GM12875 (cell line): ENCODE results near the gene DYNLT1.

Source experiments
- H3K4me3 ChIP-seq: one replicate; pipeline ENCODE4 v1.5.1; 2011; ENCODE audit warnings: low read depth, low read length, control low read depth
- TF ChIP-seq, protein P1 (sequence below): IDR thresholded peaks from 2 replicates; pipeline ENCODE4 v1.5.1; 2011; ENCODE audit warnings: low read depth, mild to moderate bottlenecking, control low read depth, inconsistent platforms, low read length, moderate library complexity, borderline replicate concordance; ENCODE audit not compliant: insufficient read depth

DYNLT1 gene

DNA sequence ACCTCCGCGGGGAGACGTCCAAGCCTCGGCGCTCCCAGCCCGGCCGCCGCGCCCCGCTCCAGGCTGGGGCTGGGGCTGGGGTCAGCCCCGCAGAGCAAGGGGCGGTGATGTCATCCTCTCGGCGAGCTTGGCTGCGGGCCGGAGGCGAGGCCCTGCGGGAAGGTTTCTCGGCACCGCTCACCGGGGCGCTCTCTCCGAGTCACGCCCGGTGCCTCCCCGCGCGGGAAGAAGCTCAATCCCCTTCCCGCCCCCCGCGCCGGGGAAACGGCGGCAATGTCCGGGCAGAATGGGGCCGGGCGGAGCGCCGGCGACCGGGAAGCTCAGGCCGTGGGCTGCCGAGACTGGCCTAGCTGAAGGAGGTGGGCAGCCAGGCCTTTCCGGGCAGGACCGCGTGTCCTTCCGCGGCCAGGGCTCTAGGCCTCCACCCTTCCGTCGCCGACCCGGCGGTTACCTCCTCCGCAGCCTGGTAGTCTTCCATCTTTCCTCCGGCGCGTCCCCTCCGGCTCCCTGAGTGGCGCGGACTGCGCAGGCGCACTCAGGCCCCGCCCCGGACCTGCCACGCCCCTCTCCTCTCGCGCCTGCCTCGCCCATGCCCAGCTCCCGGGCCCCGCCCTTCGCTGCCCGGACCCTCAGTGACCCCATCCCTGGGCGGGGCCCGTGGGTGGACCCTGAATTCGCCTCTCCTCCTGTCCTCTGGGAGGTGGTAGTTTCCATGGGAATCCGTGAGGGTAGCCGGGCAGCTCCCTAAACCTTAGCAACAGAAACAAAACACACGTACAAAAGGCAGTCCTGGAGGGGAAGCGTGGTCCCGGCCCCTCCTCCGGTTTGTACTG lies at the start of gene DYNLT1:
Gene DYNLT1 (minus strand): TSS at position 513 of the 833 bp plus-strand sequence. CDS start 35 bp downstream, at position 478.
- TF ChIP-seq, protein P1, sequence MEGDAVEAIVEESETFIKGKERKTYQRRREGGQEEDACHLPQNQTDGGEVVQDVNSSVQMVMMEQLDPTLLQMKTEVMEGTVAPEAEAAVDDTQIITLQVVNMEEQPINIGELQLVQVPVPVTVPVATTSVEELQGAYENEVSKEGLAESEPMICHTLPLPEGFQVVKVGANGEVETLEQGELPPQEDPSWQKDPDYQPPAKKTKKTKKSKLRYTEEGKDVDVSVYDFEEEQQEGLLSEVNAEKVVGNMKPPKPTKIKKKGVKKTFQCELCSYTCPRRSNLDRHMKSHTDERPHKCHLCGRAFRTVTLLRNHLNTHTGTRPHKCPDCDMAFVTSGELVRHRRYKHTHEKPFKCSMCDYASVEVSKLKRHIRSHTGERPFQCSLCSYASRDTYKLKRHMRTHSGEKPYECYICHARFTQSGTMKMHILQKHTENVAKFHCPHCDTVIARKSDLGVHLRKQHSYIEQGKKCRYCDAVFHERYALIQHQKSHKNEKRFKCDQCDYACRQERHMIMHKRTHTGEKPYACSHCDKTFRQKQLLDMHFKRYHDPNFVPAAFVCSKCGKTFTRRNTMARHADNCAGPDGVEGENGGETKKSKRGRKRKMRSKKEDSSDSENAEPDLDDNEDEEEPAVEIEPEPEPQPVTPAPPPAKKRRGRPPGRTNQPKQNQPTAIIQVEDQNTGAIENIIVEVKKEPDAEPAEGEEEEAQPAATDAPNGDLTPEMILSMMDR, result no peak
- peak within 1 kb of the TSS; percentile 82 for H3K4me3 ChIP-seq

DNA sequence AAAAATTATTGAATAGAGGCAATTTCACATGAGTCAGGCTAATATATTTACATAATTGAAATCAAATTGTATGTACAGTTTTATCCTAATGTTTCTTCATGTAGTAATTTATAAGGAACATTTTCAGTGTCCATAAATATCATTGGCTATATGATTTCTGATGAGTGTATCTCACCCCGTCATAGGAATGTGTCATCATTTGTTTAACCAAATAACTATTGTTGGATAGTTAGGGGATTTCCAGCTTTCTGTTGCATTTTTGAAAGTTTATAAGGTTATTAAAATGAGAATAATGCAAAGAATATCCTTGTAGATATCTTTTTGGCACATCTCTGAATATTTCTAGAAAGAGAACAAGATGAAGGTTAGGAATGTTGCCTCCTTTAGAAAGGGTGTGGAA lies 44.3 kb upstream of the DYNLT1 start:
- TF ChIP-seq, protein P1, result no peak
- H3K4me3 ChIP-seq, result no peak overlapping the region

DNA sequence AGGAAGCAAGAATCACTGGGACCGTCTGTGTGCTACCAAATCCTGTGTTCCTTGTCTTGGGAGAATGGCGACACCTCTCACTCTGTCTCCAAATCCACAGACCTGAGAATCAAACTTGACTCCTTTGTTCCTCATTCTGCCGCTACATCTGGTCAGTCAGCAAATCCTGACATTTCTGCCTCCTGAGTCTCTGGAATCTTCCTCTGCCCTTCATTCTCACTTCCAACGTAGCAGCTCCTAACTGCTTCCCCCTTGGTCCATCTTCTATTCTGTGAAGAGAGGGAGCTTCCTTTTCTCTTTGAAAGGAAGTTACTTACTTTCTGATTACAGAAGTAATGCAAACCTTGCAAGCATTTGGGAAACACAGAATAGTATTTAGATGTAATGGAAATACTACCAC lies 43.0 kb upstream of the DYNLT1 start:
- H3K4me3 ChIP-seq, result no peak overlapping the region
- TF ChIP-seq, protein P1, result no peak

DNA sequence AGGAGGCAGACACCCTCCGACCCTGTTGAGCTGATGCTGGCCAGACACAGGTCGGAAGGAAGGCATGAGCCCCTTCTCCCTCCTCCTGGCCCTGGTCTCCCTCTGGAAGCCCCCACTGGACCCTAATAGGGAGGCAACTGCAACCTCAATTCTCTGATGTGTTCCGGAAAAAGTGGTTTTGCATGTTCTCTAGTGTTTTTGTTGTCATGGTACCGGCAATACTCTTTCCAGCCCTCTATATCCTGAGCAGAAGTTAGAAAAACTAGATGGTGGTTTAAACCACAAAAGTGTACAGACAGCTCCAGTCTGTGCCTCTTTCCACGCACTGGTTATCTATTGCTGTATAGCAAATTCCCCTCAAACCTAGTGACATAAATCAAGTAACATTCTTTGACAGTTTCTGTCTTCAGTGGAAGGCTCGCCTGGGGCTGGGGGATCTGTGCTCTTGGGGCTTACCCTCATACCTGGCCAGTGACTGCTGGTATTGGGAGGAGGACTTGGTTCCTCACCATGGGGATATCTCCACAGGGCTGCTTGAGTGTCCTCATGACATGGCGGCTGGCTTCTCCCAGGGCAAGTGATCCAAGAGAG lies 42.3 kb upstream of the DYNLT1 start:
- TF ChIP-seq, protein P1, result no peak
- no peak overlapping the region for H3K4me3 ChIP-seq

DNA sequence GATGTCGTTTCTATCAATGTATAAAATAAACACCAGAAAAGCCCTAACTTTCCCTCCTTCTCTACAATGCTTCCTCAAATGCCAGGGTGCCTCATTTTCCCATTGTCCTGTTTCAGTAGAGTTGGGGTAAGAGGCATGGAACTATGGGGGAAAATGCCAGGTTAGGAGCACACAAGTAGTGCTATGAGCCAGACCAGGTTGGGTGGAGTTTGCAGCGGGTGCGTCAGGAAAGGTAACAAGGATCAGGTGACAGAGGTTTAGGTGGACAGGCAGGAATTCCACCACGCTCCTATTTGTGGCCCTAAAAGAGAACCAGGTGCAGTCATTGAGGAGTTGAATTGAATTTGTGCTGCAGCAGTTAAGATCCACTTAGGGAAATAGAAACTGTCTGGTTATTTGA lies 41.8 kb upstream of the DYNLT1 start:
- TF ChIP-seq, protein P1, result no peak
- no peak overlapping the region for H3K4me3 ChIP-seq

DNA sequence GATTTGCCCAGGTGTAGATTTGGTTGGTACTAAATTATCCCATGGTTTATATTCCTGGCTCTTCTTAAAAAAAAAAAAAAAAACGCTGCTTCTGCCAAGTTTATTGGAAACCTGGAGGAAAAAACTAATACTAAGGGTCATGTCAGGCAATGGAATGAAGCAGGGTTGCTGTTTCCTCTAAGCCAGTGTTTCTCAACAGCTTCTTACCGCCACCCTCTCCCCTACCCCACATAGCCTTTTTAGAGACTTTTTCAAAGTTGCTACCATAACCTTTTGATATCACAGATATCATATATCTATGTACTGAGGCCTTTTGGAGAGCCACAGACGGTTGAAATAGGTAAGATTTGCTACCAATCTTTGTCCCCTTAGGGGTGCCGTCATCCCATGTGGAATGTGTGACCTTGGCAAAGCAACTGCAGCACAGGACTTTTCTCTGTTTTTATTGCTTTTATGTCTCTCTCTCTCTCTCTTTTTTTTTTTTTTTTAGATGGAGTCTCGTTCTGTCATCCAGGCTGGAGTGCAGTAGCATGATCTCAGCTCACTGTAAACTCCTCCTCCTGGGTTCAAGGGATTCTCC lies 40.3 kb upstream of the DYNLT1 start:
- TF ChIP-seq, protein P1, result no peak
- H3K4me3 ChIP-seq, result no peak overlapping the region

DNA sequence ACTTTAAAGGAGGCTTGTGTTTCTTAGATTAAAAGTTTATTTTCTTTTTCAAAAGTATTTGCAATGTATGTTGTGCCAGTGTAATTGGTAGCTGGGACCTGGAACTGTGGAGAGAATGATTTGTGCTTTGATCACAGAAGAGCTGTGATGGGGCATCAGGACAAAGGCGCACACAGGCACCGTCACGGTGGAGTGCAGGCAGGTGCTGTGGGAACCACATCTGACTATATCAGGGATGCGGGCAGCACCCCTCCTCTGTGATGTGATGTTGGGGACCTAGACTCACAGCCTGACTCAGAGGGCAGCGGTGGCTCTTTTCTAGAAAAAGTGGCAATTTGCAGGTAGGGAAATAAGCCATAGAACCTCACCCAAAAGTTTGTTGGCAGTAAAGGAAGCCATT lies 39.8 kb upstream of the DYNLT1 start:
- TF ChIP-seq, protein P1, result no peak
- no peak overlapping the region for H3K4me3 ChIP-seq
